GM21528 (cell line): ENCODE results near the gene PMVK.

Source experiments
- ATAC-seq: cut with Tn5 transposase; IDR thresholded peaks from one replicate; pipeline ENCODE4 v1.9.1; 2021; ENCODE audit warnings: mild to moderate bottlenecking, moderate library complexity; ENCODE audit not compliant: unreplicated experiment, low FRiP score

The PMVK gene

DNA sequence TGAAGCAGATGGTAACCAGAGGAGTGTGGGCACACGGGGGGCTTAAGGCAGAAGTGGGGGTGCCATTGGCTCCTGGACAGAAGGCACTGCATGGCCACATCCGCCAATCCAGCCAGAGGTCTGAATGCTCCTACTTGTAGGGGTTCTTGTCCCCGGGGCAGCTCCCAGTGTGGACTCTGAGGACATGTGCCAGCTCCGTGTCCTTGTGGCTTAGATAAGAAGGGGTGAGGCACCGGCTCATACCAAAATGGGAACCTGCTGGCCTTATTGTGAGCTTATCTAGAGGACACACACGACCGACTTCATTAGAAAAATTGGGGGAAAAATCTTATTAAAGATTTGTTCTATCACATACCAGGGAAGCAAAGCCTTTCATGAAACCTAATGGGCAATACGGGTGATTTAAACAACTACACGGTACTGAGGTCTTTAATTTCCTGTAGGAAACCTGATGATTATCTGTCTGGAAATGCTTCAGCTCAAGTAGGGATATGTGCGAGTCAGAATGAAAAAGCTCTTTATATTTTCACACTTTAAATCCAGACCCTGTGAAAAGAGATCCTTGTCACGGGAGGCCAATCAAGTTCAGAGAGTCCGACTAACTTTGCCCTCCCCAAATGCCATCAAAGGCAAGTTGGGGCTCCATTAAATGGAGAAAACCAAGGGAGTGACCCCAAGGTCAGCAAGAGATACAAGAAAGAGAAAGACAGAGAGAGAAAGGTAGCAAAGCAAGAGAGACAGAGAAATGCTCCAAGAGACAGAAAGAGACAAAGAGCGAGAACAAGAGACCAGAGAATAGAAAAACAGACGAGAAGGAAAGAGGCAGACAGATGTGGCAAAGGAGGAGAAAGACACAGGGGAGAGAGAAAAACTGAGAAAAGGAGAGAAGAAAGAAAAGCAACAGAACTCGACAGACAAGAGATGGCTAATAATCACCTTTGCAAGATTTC lies 52.3 kb downstream of the PMVK start:
- ATAC-seq: no peak

DNA sequence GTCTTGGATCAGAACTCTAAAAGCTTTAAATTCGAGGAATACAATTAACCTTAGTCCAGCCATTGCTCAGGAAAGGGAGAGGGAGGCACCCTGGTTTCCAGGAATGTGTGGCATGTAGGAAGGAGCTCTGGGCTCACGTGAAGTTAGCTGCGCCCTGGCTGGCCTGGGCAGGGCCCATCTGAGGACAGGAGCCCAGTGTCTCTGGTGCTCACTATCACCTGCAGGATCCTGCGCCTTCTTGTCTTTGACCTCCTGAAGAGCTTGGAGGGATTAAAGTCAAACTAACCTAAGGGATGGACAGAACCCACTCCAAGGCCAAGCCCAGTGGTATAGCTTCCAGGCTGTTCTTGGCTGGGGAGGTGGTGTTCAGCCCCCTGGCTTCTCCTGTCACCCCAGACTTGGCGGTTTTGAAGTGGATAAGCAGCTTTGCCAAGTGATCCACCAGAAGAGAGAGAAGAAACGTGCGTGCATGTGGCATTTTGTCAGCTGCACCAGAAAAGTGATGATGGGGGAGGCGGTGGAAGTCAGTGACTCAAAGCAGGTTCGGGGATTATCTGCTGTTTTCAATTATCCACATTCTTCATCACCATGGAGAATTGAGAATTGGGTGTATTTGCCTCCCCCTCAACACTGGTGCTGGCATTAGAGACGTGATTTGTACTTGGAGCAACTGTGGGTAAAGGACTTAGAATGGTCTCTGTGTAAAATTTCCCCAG lies 54.5 kb downstream of the PMVK start:
- ATAC-seq: no peak

DNA sequence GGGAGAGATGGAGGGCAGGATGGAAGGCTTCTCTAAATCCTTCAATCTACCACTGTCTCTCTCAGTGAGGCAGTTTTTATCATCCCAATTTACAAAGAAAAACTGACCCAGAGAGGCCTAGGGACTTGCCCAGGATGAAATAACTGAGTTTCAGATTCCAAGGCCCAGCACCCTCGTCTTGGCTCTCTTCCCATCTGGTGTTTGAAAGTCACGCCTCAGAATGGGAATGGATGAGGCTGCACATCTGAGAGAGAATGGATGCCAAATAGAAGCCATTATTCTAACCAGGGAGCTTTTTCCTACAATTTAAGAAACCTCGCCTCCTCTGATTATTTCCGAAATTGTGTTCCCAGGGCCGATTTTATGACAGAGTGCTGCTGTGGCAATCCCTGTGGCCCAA lies 55.8 kb downstream of the PMVK start:
- no peak for ATAC-seq

DNA sequence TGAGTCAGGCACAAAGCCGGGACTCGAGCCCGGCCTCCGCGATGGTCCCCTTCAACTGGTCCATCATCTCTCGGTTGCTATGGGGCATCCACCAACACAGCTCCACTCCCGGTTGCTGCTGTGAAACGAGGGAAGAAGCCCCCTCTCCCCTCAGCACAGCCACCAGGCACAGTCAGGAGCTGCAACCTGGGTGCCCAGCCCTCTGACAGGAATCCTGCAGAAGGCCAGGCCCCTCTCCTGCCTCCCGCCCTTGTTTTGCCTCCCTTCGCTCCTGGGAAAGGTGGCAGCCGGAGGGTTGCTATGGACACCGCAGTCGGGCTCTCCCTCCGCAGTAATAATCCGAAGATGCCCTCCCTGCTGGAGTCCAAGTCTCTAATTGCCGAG lies 57.5 kb downstream of the PMVK start:
- no peak for ATAC-seq

DNA sequence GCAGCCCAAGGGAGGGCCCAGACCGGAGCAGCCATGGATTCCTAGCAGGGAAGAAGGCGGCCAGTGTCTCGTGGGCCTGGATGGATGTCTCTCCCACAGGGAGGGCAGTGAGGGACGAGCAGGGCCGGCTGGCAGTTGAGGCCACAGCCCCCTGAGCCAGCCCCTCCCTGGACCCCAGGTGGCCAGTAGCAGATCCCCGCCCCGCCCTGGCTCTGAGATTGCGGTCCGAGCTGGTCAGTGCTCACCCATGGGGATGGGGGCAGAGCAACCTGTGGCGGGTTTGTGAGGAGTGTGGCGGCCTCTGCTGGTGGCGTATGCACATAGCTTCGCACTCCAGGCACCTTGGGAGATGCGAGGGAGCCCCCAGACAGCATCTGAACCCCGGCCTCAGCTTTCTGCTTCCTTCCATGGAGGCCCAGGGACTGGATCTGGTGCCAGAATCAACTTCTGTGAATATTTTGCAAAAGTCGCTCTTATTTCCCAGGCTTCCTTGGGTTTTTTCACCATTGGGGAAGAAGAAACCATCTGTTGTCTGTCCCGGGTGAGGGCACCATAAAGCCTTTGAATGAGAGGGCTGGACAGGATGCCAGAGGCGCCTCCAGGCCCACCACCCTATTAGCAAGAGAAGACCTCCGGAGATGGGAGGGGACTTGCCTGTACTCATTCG lies 58.0 kb downstream of the PMVK start:
- no peak for ATAC-seq

DNA sequence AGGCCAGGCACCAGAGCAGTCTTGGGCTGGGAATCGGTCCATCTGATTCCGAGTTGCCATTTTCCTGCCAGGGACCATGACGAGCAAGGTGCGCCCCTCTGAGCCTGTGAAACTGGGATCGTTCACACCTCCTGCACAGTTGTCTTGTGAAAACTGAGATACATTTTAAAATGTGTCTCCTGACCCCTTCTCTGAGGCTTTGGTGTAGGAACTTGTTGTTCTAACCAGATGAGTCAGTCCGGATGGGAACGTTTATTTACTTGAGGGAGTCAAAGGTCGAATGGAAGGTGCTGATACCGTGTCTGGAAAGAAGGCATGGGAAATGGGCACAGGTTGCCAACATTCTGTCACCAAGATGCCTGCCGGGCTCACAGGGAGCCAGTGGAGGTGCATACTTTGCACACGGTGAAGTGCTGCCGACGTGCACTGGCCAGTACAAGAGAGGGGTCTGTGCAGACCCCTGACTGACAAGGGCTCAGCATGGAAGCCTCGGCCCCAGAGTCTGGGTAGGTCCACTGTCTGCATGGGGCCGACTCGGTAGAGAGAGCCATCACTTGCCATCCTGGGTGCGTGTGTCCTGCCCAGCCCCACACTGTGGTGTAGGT lies 59.0 kb downstream of the PMVK start:
- ATAC-seq: no peak

DNA sequence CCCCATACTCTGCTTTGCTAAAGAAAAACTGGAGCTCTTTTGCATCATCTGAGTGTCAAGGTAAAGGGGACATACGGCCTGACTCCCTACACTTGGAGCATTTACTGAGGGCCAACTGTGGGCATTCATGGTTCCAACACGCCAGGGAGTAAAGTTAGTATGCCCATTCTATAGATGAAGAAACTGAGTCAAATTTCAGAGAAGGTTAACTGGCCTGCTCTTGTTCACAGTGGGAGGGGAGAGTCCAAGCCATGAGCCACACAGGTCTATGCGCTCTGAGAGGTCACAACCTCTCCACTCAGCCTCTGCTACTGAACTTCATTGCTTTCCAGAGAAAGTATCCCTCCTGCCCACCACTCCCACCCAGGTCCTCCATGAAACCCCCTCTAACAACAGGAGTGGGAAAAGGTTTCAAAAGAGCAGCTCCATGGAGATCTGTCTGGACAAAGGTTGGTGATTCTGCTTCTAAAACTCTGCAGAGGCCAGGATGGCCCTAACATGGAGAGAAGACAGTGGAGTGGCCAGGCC lies 59.6 kb downstream of the PMVK start:
- ATAC-seq: no peak
